Hypothalamus (tissue), 51 donors: ENCODE results near the gene ISOC2.
"Not testable (repeated sequence)": the region's sequence is repeated elsewhere in the genome, so short reads cannot be mapped to it uniquely, and the experiment has no call there.

Experiments
- DNase-seq, 51 donors: peaks; one replicate each; lab custom pipeline; 2025; lab: John Stamatoyannopoulos, UW

The ISOC2 gene

GRCh38 chr19:55419624-55420236 is 41.7 kb downstream of the ISOC2 start:
- peak in 9 of 51 donors; percentile 17 to 43 (median 29) for DNase-seq

GRCh38 chr19:55419103-55419502 is 42.3 kb downstream of the ISOC2 start:
- peak in 4 of 51 donors; percentile 6 to 31 (median 14) for DNase-seq

- peak in 29 of 51 donors; percentile 4 to 86 (median 39) for DNase-seq
Measured at GRCh38 chr19:55418185-55418584, 43.3 kb downstream of the ISOC2 start.

DNA sequence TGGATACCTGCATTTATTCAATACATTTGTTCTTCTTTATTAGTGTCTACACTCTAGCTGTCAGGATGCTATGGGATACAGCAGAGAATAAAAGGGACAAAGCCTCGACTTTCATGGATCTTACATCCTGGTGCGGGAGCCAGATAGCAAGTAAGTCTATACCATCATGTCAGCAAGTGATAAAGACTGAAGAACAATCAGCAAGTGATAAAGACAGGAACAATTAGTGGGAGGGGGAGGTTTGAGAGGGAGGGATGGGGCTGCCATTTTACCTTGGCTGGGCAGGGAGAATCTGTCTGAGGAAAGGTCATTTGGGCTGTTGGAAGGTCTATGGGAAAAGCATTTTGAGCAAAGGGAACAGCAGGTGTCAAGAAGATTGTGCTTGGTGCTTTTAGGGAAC is 51.3 kb downstream of the ISOC2 start:
- DNase-seq, result no peak

DNA sequence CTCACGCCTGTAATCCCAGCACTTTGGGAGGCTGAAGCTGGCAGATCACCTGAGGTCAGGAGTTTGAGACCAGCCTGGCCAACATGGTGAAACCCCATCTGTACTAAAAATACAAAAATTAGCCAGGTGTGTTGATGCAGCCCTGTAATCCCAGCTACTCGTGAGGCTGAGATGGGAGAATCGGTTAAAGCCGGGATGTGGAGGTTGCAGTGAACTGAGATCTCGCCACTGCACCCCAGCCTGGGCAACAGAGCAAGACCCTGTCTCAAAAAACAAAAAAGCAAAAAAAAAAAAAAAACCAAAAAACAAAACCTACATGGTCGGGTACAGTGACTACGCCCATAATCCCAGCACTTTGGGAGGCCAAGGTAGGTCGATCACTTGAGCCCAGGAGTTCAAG is 52.3 kb downstream of the ISOC2 start:
- DNase-seq, result not testable (repeated sequence)

DNA sequence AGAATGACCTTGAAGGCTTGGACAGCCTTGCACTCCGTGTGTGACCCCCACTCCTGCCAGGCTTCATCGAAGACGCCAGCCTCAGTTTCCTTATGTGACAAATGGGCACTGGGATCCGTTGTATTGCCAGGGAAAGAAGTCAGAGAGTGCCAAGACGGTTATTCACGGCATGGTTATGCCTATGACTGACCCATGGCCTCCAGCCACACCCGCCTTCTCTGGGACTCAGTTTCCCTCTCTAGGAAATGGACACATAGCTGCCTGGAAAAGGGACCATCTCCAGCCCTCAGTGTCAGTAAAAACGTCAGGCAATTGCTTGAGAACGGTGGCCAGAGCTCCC is 52.9 kb downstream of the ISOC2 start:
- peak in 1 of 51 donors; percentile 61 for DNase-seq

DNA sequence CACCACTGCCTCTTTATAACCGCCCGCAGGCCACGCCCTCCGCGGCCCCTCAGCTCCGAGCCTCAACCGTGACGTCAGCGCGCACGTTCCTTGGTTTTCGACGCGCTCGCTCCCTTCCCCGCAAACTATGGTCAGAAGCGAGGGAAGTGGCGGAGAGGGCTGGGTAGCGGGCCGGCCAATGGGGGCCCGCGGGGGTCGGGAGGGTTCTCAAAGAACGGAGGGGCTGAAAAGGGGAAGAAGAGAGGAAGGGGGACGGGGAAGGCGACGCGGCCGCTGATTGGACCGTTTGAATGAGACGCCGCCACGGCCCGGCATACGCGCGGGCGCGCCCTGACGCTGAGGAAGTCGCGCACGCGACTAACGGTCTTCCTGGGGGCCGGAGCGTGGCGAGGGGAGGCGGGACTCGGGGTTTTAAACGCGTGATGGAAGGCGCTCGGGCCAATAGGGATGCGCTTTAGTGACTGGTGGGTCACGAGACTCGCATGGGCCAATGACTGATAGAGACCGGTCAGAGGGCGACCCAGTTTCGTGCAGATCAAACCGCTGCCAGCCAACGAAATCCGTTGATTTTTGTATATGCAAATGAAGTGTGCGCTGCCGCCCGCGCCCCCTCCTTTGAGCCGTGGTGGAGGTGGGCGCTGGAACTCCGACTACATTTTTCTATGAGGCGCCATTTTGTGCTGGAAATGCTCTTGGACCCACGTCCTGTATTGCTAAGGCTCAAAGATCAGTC is 53.5 kb downstream of the ISOC2 start:
- DNase-seq, result peak; percentile 89 to 99 (median 98)

- DNase-seq, result not testable (repeated sequence)
Measured at GRCh38 chr19:55407550-55407799, 54.0 kb downstream of the ISOC2 start, which contains the start of gene UBE2S. TSS of gene UBE2S (minus strand) at chr19:55407788. CDS start at chr19:55407589, 199 bp downstream.

GRCh38 chr19:55406826-55407549 is 54.5 kb downstream of the ISOC2 start:
- peak in 3 of 51 donors; percentile 15 to 47 (median 22) for DNase-seq

DNA sequence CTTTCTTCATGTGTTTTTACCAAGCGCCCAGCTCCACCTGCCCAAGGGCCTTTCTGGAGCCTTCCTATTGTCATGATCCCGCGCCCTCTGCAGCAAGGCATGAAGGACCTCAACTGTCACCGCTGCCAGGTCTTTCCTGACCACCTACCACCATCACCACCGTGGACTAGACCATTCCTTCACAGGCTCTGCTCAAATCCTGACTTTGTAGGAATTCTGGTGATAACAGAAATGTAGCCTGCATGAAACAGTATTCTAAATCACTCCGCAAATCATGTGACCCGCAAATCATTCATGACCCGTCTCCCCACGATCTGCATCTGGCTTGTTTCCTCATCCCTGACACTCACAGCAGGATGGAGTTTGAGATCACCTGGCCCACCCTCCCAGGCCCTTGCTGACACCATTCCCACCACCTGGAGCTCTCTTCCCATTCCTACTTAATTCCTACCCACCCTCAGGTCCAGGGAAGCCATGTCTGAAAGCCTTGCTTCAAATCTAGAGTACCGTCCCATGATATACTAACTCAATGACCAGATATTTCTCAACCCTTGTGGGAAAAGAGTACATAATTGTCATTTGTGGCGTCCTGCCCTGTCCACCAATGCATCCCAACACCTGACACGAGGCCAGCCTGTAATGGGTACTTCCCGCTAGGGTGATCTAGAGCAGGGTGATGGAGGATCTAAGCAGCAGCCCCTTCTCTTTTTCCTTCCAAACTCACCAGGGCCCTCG is 55.2 kb downstream of the ISOC2 start:
- no peak for DNase-seq

GRCh38 chr19:55405638-55406037 is 55.8 kb downstream of the ISOC2 start:
- DNase-seq, result no peak
